GM10248 (cell line): ENCODE data around the gene JARID2.

Experiments
- CTCF ChIA-PET: fragments of 300-600 bp; sonication (Branson Sonifier 250); formaldehyde crosslinking; extraction: SDS; loops from one replicate; lab custom pipeline; 2021; ENCODE audit warnings: antibody characterized with exemption; lab: Yijun Ruan, JAX
- POLR2A ChIA-PET: fragments of 350-650 bp; sonication (Branson Sonifier 250); formaldehyde crosslinking; extraction: SDS; loops from one replicate; lab custom pipeline; 2020; ENCODE audit warnings: antibody characterized with exemption; lab: Yijun Ruan, JAX
- DNase-seq: peaks from one replicate; pipeline ENCODE4 v3.0.0; 2012; ENCODE audit errors: extremely low spot score
- CTCF ChIP-seq: IDR thresholded peaks from 2 replicates; pipeline ENCODE4 v1.5.1; 2012; ENCODE audit warnings: mild to moderate bottlenecking, low read depth; ENCODE audit errors: extremely low read depth, missing control alignments, control extremely low read depth

The JARID2 gene

GRCh38 chr6:15427331-15428070 lies 181.6 kb downstream of the JARID2 start:
- DNase-seq, result no peak
- ChIA-PET POLR2A (no interaction called here), CTCF (interaction anchor here (1.5 to 3.1 kb wide), 2 partner anchors 14 to 175 kb away, joined by 3 to 12 read pairs; no protein-coding TSS in a partner anchor)
- no peak for TF ChIP-seq CTCF

GRCh38 chr6:15429141-15430110 lies 183.6 kb downstream of the JARID2 start:
- no peak for DNase-seq
- no peak for TF ChIP-seq CTCF
- ChIA-PET POLR2A (no interaction called here), CTCF (interaction anchor here (0.8 to 1.1 kb wide), 3 partner anchors 11 to 18 kb away, joined by 3 read pairs; no protein-coding TSS in a partner anchor)

GRCh38 chr6:15430186-15430585 lies 184.3 kb downstream of the JARID2 start:
- POLR2A ChIA-PET, result no interaction called here
- no peak for TF ChIP-seq CTCF
- no peak for DNase-seq
- CTCF ChIA-PET, result interaction anchor here (3.1 kb wide), 1 partner anchor 11 kb away, joined by 26 read pairs; no protein-coding TSS in a partner anchor

GRCh38 chr6:15430931-15431405 lies 185.1 kb downstream of the JARID2 start:
- DNase-seq, result no peak
- TF ChIP-seq CTCF, result no peak
- ChIA-PET CTCF (interaction anchor here (1.4 to 5.7 kb wide), 4 partner anchors 9 to 16 kb away, joined by 3 to 35 read pairs (median 16); no protein-coding TSS in a partner anchor), POLR2A (interaction anchor here (1.1 kb wide), 1 partner anchor 9 kb away, joined by 3 read pairs; no protein-coding TSS in a partner anchor)

GRCh38 chr6:15431762-15432483 lies 186.1 kb downstream of the JARID2 start:
- POLR2A ChIA-PET, result interaction anchor here (0.8 to 1.1 kb wide), 2 partner anchors 10 to 33 kb away, joined by 3 read pairs; no protein-coding TSS in a partner anchor
- DNase-seq, result no peak
- CTCF ChIA-PET, result interaction anchor here (1.1 to 5.7 kb wide), 7 partner anchors 9 to 179 kb away, joined by 3 to 35 read pairs (median 5); no protein-coding TSS in a partner anchor
- TF ChIP-seq CTCF, result no peak
